Mesenteric fat pad (tissue), 1 donor: Measurements from ENCODE around the gene RHEB. TPM values are rescaled to one million over a fixed set of nuclear protein-coding genes. Genes with fewer than 3 reads are reported as not detected.

Experiments
- DNase-seq: peaks from one replicate; pipeline ENCODE4 v3.0.0-alpha.2; 2020; ENCODE audit warnings: low spot score
- total RNA-seq: library from RNA; stranded (reverse); fragmentation: NEBNext Ultra II Directional; extraction: Animal tissue kit (Norgen Biotek cat#: 25700); gene quantifications from one replicate; pipeline ENCODE4 v1.2.1, GENCODE V29; 2021
- donor health status: DM: yes; HTN: yes; CAD: no.

Gene RHEB
- total RNA-seq, 1 donor from 2014 or later = 162 TPM

DNA sequence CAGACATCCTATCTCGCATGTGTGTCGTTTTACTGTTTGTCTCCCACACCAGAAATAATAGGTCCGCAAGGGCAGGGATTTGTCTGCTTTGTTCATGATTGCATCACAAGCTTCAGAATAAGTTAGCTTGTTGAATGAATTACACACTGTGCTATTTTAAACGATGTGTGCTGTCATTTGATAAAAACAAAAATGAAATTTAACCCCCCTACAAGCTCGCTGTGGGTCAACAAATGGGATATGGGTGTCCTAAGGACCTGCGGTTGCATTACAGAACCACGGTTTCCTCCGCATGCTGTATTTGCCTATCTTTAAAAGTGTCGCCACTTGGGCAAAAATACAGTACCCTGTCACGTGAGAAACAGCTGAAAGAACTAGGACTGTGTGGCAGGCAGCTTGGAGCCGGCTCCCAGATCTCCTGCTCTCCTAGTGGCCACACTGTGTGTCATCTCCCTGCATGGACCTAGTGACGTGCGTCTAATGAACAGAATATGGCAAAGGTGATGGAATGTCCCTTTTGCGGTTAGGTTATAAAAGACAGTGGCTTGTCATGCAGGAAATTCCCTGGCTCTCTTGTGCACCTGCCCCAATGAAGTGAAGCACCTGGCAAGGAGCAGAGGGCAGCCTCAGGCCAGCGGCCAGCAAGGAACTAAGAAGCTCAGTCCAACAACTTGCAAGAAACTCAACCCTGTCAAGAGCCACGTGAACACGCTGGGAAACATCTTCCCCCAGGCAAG, 46.9 kb downstream of the RHEB start:
- no peak for DNase-seq

DNA sequence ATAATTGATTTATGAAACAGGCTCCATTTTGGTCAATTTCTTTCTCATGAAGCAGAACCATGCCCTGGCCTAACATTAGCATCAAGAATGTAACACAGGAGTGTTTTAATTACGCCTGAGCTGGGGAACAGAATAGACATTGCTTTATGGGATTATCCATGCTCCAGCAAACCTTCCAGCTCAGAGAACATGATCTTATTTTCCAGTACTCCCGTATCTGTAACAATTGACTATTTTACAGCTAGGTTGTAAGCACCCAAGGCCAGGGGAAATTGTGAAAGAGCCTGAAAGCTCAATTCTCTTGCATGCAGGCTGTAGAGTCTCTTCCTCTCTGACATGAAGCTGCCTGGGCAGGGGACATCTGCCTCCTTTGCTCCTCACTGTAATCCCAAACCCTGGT, 49.0 kb downstream of the RHEB start:
- no peak for DNase-seq

DNA sequence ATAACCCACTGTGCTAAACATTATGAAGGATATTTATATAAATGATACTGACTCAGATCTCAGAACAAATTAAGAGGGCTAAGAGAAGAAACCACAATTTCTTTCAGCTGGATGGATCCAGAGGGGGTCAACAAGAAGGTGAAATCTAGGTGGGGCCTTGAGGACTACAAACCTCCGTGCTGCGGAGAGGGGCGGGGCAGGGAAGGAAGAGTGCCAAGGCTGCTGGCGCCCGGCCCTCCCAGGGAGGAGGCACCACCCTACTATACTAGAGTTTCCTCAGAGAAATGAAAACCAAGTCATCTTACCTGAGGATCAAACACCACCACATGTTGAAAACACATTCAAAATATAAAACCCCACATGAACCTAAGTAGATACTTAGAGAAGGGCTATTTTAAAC, 50.4 kb downstream of the RHEB start:
- no peak for DNase-seq

DNA sequence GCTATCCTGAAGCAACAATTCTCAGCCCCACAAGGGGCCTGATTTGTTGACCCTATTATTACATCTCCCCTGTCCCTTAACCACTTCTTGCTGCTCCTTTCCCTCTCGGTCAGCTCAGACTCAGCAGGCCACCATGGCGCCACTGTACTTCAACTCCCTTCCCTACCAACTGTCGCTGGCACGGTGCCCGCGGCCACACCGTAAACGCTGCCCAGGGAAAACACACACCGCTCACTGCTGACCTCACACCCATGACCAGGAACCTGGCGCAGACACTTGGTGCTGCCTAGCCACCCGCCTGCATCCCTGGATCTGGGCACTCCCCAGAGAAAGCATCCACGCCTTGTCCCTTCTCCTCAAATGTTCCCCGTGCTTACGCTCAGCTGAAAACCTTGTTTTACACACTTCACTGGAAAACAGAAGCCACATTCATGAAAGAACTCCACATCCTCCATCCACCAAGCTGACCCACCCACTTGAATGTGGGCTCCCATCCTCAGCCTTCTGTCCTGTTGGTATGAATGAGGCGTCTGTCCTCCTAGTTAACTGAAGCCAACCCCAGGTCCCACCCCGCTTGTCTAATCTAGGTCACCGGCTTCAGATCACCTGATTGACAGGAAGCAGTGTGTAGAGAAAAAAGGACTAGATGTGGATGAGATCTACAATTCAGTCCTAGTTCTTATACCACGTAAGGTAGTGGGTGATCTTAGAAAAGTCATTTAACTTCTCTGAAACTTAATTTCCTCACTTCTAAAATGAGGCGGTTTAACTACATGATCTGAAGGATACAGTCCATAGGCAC, 51.3 kb downstream of the RHEB start:
- no peak for DNase-seq

DNA sequence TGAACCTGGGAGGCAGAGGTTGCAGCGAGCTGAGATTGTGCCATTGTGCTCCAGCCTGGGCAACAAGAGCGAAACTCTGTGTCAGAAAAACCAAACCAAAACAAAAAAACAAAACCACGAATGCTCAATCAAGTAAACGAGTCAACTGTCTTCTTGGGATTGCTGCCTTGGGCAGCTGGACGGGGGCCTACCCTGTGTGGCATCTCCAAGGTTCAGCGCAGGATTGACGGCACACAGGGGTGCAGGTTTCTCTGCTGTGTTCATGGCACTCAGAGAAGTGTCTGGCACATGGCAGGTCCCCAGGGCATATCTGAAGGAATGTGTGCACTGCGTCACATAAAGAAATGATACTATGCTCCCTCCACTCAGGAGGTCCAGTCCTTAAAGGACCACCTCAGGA, 54.5 kb downstream of the RHEB start:
- no peak for DNase-seq

DNA sequence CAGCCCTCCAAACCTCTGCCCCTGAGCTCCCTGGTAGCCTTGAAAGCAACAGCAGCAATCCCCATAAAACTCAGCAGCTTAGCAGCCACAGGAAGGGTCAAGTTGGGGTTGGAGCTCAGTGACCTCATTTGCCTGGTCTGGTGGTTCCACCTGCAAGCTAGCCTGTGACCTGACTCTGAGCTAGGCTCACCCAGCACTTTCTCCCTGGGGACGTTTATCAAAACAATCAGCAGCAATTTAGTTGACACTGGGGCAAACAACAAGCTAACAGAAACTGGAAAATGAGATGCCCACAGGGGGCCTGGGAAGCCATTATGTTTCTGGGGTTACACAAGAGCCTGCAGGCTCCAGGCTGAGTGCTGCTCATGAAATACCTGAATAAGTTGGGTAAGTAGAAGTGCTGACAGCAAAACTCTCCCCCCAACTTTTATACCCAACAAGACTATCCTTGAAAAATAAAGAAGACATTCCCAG, 57.4 kb downstream of the RHEB start:
- no peak for DNase-seq

DNA sequence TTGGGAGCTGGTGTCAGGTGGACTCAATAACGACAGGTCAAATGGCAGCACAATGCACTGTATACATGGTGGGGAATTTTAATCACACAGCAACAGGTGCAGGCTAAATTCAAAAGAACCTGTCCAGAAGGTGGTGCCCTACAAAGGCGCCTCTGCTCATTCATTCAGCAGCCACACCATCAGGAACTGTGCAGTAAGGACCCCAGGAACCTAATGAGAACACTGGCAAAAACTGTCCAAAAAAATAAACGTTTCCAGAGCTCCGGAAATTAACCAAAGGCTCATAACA, 57.8 kb downstream of the RHEB start:
- DNase-seq = no peak

DNA sequence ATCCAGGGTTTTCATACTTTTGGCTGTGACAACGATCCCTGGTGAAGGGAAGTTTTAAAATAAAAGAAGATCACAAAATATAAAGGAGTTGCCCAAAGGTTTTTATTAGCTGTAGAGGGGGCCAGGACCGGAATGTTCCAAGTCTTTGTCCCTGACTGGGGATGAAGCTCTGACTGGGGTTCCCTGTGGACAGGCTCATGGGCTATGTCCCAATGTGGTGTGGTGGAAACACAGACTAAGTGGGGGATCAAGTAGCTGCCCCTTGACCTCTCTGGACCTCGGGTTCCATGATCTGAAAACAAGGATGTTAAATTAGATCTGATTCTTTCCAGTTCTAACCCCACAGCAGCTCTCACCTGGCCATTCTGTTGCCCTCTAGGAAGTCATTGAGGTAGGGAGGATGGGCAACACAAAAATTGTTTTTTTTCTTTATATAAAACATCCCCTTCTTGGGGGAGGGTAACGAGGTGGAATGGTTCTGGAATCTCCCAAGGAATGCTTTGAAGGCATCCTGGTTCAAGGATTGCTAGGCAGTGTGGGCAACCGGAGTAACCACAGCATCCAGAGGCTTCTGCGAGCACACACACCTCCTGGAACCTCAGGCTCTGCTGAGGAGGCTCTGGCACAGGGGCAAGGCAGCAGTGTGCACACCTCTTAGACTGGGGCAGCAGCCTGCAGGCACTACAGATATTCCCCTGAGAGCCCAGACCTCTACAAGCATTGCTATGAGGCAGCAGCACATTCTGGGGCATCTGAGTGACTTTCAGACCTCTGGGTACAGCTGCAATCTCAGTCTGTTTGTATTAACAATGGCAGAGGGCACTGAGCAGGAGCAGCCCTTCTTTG, 58.4 kb downstream of the RHEB start:
- DNase-seq = no peak

DNA sequence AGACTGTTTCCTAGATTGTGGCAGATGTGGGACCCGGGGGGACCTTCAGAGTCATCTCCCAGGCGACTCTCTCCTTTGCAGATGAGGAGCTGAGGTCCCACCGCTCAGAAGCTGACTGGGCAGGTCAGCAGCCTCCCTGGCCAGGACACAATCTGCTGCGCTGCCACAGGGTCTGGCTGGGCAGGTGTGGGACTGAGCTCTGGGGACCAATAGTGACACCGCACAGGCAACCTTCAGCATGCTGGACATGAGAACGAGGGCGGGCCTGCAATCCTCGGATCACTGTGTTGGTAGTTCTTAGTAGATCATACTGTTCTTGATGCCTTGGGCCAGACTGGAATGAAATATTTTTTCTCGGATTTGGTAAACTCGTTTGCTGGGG, 59.2 kb downstream of the RHEB start:
- no peak for DNase-seq

DNA sequence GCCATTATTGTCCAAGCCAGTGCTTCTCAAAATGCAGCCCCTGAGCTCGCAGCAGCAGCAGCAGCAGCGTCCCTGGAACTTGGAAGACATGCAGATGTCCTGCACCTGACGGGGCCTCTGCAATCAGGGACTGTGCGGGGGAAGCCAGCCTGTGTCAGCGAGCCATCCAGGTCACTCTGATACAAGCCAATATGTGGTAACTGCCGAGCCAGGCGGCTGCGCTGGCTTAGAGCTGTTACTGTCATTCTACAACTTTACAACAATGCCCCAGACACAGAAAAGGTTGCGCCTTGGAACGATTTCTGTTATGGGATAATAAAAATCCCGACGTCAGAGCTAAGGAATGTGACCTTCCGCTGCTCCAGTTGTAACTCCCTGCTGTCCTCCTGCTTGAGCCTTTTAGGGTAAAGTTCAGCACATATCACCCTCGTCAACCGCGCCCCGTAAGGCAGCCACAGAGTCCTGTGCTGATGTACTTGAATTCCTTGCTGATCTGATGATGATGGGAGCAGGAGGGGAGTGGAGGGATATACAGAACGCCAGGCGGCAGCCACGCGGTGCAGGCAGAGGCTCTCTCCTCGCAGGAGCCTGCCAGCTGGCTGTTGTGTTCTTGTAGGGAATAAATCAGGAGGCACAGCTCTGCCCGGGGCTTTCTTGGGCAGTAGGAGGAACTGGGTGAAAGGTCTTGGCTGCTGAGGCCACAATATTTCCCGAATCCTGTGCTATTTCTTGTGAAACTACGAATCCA, 59.8 kb downstream of the RHEB start:
- no peak for DNase-seq

DNA sequence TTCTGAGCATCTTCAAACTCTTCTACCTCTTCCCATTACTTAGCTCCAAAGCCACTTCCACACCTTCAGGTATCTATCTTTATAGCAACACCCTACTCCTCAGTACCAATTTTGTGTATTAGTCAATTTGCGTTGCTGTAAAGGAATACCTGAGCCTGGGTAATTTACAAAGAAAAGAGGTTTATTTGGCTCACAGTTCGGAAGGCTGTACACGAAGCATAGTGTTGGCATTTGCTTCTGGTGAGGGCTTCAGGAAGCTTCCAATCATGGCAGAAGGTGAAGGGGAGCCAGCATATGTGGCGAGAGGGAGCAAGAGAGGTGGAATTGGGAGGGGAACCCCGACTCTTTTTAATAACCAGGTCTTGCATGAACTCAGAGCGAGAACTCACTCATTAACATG, 62.2 kb downstream of the RHEB start:
- DNase-seq = no peak

DNA sequence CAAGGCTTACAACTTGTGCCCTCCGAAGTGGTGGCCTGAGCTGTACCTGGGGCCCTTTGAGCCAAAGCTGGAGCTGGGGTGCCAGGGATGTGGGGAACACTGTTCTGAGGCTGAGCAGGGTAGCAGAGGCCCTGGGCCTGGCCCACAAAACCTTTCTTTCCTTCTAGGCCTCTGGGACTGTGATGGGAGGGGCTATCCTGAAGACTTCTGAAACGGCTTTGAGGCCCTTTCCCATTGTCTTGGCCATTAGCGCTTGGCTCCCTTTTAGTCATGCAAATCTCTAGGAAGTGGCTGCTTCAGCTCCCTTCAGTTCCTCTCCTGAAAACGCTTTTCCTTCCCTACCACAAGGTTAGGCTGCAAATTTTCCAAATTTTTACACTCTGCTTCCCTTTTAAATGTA, 62.9 kb downstream of the RHEB start:
- DNase-seq = no peak

DNA sequence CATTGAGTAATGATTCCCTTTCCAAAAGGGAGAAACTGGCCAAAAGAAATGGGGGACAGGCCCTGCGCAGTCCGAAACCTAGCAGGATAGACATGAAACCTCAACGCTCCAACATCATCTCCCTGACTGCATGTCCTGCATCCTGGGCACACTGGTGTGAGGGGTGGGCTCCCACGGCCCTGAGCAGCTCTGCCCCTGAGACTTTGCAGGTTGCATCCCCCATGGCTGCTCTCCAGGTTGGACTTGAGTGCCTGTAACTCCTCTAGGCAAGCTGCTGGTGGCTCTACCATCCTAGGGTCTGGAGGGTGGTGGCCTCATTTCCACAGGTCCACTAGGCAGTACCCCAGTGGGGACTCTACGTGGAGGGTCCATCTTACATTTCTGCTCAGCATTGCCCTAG, 63.4 kb downstream of the RHEB start:
- DNase-seq = peak; percentile 72

DNA sequence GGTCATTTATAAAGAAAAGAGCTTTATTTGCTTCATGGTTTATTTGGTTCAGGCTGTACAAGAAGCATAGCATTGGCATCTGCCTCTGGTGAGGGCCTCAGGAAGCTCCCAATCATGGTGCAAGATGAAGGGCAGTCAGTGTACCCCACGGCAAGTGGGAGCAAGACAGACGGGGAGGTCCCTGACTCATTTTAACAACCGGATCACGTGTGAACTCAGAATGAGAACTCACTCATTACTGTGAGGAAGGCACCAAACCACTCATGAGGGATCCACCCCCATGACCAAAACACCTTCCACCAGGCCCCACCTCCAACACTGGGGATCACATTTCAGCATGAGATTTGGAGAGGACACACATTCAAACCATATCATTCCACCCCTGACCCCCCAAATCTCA, 64.0 kb downstream of the RHEB start:
- DNase-seq = no peak

DNA sequence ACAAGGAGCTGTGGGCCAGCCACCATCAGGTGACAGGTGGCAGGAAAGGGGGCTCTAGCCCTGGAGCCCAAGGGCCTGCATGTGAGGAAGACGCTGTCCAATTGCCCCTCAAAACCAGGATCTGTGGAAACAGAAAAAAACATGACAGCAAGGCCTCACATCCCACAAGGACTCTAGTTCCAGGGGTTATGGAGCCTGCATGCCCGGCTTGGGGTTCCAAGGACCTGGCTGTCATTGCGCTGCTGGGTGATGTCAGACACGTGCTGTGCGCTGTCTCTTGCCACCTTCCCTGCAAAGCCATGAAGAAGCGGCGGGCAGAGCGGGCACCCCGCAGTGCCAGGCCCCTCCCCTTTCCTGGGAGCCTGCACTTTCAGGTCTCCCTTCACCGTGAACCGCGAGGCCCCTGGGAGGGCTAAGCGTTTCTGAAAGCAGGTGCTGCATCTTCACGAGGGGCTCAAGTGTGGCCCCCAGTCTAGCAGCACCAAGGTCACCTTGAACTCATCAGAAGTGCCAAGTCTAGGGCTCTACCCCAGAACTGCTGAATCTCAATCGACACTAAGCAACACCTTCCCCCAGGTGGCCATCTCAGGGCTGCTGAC, 64.7 kb downstream of the RHEB start:
- peak; percentile 81 for DNase-seq

DNA sequence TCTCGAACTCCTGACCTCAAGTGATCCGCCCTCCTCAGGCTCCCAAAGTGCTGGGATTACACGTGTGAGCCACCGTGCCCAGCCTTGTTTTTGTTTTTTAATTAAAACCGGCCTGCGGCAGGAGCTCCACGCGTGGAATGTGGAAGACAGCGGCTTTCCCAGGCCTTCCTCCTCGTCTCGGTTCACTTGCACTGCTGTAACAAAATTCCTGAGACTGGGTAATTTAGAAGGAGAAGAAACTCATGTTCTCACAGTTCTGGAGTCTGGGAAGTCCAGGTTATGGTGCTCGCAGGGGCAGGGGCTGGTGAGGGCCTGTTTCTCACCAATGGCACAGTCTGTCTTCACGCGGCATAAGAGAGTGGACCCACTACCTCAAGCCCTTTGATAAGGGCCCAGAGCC, 65.4 kb downstream of the RHEB start:
- DNase-seq = peak; percentile 43

DNA sequence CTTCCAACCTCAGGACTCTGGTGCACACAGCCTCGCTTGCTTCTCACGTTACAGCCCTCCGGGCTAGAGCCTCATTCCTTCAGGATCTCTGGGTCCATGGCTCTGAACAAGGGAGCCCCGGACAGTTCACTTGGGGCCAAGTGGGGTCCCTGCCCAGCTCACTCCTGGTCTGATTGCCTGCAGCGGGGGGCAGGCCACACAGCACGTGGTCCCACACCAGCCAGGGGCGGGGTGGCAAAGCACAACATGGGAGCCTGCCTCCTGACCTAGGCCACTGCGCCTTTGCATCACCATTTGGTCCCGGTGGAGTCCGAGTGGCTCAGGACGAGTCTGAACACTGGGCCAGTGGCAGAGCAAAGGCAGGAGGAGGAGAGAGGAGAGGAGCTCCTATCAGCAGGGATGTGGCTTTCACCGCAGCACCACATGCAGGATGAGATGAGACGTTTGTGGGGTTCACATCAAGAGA, 66.3 kb downstream of the RHEB start:
- DNase-seq = peak; percentile 89

DNA sequence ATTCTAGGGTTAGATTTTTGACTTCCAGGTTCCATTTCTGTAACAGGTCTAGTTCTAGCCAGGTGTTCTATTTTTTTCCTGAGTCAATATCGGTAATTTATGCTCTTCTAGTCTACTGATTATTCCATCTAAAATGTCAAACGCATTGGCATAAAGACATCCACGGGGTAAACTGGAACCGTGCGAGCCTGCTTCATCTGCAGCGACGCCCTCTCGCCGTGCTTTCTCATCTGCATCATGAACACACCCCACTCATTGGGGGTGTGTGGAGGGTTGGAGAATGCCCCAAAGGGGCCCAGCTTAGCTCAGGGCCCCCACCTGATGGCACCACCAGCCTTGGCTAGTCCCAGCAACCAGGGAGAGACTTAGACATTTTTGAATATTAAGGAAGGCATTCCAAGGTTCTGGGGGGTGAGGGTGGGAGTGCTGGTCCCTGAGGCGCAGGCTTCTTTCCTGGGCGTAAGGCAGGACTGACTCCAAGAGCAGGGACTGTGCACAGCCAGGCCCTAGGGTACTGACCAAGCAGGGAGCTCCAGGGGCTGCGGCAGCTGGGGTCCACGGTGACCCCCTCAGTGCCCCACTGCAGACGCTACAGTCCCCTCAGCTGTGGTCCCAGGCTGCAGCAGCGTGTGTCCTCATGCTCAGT, 66.9 kb downstream of the RHEB start:
- DNase-seq = no peak

DNA sequence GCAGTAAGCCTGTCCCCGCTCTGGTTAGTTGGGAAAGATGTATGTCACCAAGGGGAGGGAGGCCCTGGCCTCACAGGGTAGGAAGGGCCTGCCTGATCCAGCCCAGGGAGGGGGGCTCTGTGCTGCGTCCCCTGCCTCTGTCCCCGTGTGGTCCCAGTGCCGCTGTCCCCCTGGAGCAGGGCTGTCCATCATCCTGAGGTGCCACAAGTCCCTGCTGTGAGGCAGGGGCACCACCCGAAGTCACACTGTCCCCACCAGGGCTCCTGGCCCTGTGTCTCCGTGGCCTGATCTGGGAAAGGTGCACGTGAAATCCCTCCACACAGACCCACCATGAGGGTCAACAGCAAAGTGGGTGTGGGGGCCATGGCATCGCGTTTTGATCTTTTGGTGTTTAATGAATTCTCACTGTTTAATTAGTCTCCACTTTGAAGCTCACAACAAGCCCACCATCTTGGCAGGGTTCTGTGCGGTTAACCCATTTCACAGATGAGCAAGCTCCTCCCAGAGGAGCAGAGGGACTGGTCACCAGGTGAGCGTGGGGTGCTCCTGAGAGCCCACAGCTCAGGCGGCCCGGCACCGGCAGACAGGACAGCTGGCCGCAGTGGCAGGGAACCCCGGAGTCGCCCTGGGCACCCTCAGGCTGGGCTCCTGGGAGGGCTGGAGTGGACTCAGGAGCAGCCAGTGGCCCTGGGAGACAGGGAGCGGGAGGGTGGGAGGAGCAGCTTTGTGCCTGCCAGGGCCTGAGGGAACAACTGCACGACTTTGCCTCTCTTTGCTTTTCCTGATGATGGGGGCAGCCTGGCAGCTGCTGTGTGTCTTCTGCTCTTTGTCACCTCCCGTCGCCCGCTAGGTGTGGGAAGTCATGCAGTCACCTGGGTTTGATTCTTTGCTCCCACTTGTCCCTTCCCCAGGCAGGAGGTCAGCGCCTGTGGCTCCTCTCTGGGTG, 67.8 kb downstream of the RHEB start:
- DNase-seq = peak; percentile 76
